Activated CD4-positive, alpha-beta T cell treated with anti-CD3 and anti-CD28 coated beads, Interleukin-2, amount 10 ng/mL, durations not matched to agents 7 days and 5 days (primary cell): ENCODE results near the gene EXT2. TPM values are rescaled to one million over a fixed set of nuclear protein-coding genes. Genes with fewer than 3 reads are reported as not detected.

Source experiments
- CTCF ChIA-PET: fragments of 350-600 bp; sonication (Branson Sonifier 250); formaldehyde crosslinking; loops from one replicate; lab custom pipeline; 2021; ENCODE audit warnings: antibody characterized with exemption; lab: Charles Lee
- POLR2A ChIA-PET: fragments of 350-600 bp; sonication (Branson Sonifier 250); formaldehyde crosslinking; loops from one replicate; lab custom pipeline; 2021; ENCODE audit warnings: antibody characterized with exemption; lab: Charles Lee
- DNase-seq: peaks from one replicate; pipeline ENCODE4 v3.0.0-alpha.2; 2020
- H3K27ac Mint-ChIP-seq: one replicate; pipeline ENCODE4 v1.8.0; 2021; ENCODE audit warnings: mild to moderate bottlenecking, moderate library complexity, mixed read lengths
- H3K27me3 Mint-ChIP-seq: one replicate; pipeline ENCODE4 v1.8.0; 2021; ENCODE audit warnings: mixed read lengths
- H3K36me3 Mint-ChIP-seq: one replicate; pipeline ENCODE4 v1.8.0; 2021; ENCODE audit warnings: low read depth, mixed read lengths
- H3K4me1 Mint-ChIP-seq: one replicate; pipeline ENCODE4 v1.8.0; 2021; ENCODE audit warnings: mixed read lengths
- H3K4me3 Mint-ChIP-seq: one replicate; pipeline ENCODE4 v1.8.0; 2021; ENCODE audit warnings: mild to moderate bottlenecking, moderate library complexity, mixed read lengths
- H3K9me3 Mint-ChIP-seq: one replicate; pipeline ENCODE4 v1.8.0; 2021; ENCODE audit warnings: mixed read lengths
- total RNA-seq, 2 experiments: library from RNA; stranded (reverse); gene quantifications; one replicate each; pipeline ENCODE4 v1.2.3, GENCODE V29; 2021

The EXT2 gene
- total RNA-seq, 2 experiments from 2014 or later: 26.7 to 27.7 TPM

DNA sequence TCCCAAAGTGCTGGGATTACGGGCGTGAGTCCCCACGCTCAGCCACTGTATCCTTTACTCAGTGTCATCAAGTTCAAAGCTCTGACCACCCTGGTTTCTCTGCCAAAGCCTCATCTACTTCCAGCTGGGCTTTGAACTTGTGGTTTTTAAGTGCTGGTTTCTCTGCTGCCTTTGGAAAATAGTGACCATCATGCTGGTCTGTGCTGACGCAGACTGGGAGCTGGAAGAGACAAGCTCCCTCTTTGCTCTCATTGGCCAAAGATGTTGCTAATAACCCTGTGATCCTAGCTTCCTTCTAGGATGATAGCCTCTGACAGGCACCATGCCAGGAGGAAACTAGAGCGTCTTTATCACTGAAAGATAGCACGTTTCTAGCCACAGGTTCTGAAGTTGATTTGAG is 152.0 kb downstream of the EXT2 start:
- H3K27ac Mint-ChIP-seq: no peak overlapping the region
- ChIA-PET CTCF (interaction anchor here (1.0 to 1.9 kb wide), 3 partner anchors 10 to 14 kb away, joined by 3 to 7 read pairs (median 3); no protein-coding TSS in a partner anchor), POLR2A (no interaction called here)
- peaks cover 17% of the 10 kb centered on the region for H3K9me3 Mint-ChIP-seq
- peaks cover 20% of the 10 kb centered on the region for H3K36me3 Mint-ChIP-seq
- no peaks in the 10 kb centered on the region for H3K4me1 Mint-ChIP-seq
- H3K4me3 Mint-ChIP-seq: no peak overlapping the region
- no peaks in the 10 kb centered on the region for H3K27me3 Mint-ChIP-seq
- DNase-seq: no peak

DNA sequence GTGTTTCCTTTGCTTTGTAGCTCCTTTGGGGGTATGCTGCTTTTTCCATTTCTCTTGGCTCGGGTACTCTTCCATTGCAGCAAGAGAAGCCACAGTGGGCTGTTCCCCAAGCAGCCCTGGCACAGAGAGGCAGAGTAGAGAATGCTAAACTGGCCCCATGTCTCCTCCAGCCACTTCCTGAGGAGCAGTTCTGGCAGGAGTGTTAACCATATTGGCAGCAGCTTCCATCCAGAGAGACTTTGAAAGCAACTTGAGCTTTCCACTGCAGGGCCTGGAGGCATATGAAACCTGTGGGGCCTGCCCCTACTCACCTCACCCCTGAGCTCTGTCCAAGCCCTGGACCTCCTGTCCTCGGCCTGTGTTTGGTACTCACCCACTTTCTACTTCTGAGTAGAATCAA is 152.6 kb downstream of the EXT2 start:
- H3K9me3 Mint-ChIP-seq: peaks cover 23% of the 10 kb centered on the region
- peaks cover 21% of the 10 kb centered on the region for H3K36me3 Mint-ChIP-seq
- POLR2A ChIA-PET: no interaction called here
- CTCF ChIA-PET: interaction anchor here (1.0 kb wide), 1 partner anchor 14 kb away, joined by 3 read pairs; no protein-coding TSS in a partner anchor
- no peaks in the 10 kb centered on the region for H3K4me1 Mint-ChIP-seq
- no peak for DNase-seq
- no peak overlapping the region for H3K27ac Mint-ChIP-seq
- no peak overlapping the region for H3K4me3 Mint-ChIP-seq
- no peaks in the 10 kb centered on the region for H3K27me3 Mint-ChIP-seq

- Mint-ChIP-seq H3K4me3 (no peak overlapping the region), H3K36me3 (peaks cover 10% of the 10 kb centered on the region), H3K27me3 (no peaks in the 10 kb centered on the region), H3K27ac (no peak overlapping the region), H3K9me3 (peaks cover 29% of the 10 kb centered on the region), H3K4me1 (no peaks in the 10 kb centered on the region)
- POLR2A ChIA-PET: no interaction called here
- CTCF ChIA-PET: interaction anchor here (1.6 kb wide), 1 partner anchor 12 kb away, joined by 3 read pairs; no protein-coding TSS in a partner anchor
- no peak for DNase-seq
These were observed 154.9 kb downstream of the EXT2 start for GRCh38 chr11:44250421-44250820.

DNA sequence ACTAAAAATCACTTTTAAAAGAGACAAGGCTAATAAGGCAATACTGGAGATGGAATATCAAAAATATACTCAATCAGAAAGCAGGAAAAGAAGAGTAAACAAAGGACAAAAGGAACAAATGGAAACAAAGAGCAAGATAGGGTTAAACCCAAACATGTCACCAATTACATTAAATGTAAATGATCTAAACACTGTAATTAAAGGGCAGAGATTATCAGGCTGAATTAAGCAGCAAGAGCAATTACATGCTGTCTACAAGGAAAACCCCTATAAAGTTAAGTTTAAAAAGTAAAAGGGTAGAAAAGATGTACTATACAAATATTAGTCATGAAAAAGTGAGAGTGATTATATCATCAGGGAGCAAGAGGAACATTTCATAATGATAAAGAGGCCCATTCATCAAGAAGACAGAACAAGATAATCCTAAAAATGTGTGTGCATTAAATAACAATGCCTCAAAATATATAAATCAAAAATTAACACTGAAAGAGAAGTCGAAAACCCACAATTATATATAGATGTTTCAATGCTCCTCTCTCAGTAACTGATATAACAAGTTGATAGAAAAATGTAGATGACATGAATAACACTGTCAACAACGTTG is 157.6 kb downstream of the EXT2 start:
- H3K4me3 Mint-ChIP-seq: no peak overlapping the region
- H3K27ac Mint-ChIP-seq: no peak overlapping the region
- CTCF ChIA-PET: interaction anchor here (0.5 kb wide), 1 partner anchor 1238 kb away, joined by 3 read pairs; no protein-coding TSS in a partner anchor
- H3K27me3 Mint-ChIP-seq: no peaks in the 10 kb centered on the region
- peaks cover 19% of the 10 kb centered on the region for H3K4me1 Mint-ChIP-seq
- peaks cover 29% of the 10 kb centered on the region for H3K9me3 Mint-ChIP-seq
- DNase-seq: no peak
- POLR2A ChIA-PET: no interaction called here
- H3K36me3 Mint-ChIP-seq: peaks cover 10% of the 10 kb centered on the region

GRCh38 chr11:44255406-44256071 is 160.1 kb downstream of the EXT2 start:
- Mint-ChIP-seq H3K27me3 (no peaks in the 10 kb centered on the region), H3K36me3 (peaks cover 4% of the 10 kb centered on the region), H3K4me1 (peaks cover 37% of the 10 kb centered on the region), H3K27ac (no peak overlapping the region), H3K4me3 (no peak overlapping the region), H3K9me3 (peaks cover 25% of the 10 kb centered on the region)
- CTCF ChIA-PET: no interaction called here
- POLR2A ChIA-PET: no interaction called here
- DNase-seq: no peak

DNA sequence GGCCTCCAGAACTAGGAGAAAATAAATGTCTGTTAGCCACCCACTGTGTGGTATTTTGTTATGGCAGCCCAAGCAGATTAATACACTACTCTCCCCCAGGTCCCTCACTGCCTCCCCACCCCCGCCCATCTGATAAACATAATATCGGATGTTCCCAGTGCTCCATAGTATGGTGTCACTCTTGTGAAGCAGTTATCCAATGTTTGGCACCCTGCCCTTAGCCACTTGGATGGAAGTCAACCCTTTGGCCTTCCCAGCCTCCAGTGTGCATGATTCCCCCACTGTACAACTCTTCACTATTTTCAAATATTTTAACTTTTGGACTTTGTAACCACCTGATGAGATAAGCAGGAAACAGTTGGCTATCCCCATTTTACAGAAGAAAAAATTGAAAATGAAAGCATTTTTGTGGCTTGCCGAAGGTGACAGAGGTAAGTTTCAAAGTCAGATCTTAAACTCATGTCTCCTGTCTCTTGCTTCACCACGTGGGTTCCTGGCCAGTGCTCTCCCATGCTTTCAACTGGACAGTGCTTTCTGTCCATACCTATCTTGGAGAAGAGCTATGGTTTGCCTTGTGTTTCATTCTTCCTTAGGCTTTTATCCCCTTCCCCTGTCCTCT is 161.3 kb downstream of the EXT2 start:
- DNase-seq: no peak
- no peak overlapping the region for H3K4me3 Mint-ChIP-seq
- peaks cover 19% of the 10 kb centered on the region for H3K9me3 Mint-ChIP-seq
- H3K27ac Mint-ChIP-seq: peak overlapping the region; percentile 80
- H3K4me1 Mint-ChIP-seq: peaks cover 37% of the 10 kb centered on the region
- CTCF ChIA-PET: interaction anchor here (2.1 to 2.7 kb wide), 2 partner anchors 10 kb away, joined by 5 to 7 read pairs; no protein-coding TSS in a partner anchor
- peaks cover 4% of the 10 kb centered on the region for H3K36me3 Mint-ChIP-seq
- no peaks in the 10 kb centered on the region for H3K27me3 Mint-ChIP-seq
- POLR2A ChIA-PET: no interaction called here

- Mint-ChIP-seq H3K9me3 (peaks cover 11% of the 10 kb centered on the region), H3K36me3 (peaks cover 1% of the 10 kb centered on the region), H3K27me3 (no peaks in the 10 kb centered on the region), H3K27ac (peak overlapping the region; percentile 80), H3K4me1 (peaks cover 37% of the 10 kb centered on the region), H3K4me3 (no peak overlapping the region)
- DNase-seq: no peak
- ChIA-PET CTCF (interaction anchor here (2.1 to 2.7 kb wide), 2 partner anchors 9 to 11 kb away, joined by 5 to 7 read pairs; no protein-coding TSS in a partner anchor), POLR2A (no interaction called here)
These were observed 162.1 kb downstream of the EXT2 start for GRCh38 chr11:44257338-44258189.

GRCh38 chr11:44258190-44258489 is 162.7 kb downstream of the EXT2 start:
- DNase-seq: no peak
- CTCF ChIA-PET: interaction anchor here (0.7 to 2.7 kb wide), 3 partner anchors 8 to 17 kb away, joined by 3 to 7 read pairs (median 5); no protein-coding TSS in a partner anchor
- peaks cover 6% of the 10 kb centered on the region for H3K9me3 Mint-ChIP-seq
- H3K27ac Mint-ChIP-seq: no peak overlapping the region
- no peaks in the 10 kb centered on the region for H3K27me3 Mint-ChIP-seq
- POLR2A ChIA-PET: no interaction called here
- H3K4me1 Mint-ChIP-seq: peaks cover 37% of the 10 kb centered on the region
- H3K4me3 Mint-ChIP-seq: no peak overlapping the region
- H3K36me3 Mint-ChIP-seq: no peaks in the 10 kb centered on the region

DNA sequence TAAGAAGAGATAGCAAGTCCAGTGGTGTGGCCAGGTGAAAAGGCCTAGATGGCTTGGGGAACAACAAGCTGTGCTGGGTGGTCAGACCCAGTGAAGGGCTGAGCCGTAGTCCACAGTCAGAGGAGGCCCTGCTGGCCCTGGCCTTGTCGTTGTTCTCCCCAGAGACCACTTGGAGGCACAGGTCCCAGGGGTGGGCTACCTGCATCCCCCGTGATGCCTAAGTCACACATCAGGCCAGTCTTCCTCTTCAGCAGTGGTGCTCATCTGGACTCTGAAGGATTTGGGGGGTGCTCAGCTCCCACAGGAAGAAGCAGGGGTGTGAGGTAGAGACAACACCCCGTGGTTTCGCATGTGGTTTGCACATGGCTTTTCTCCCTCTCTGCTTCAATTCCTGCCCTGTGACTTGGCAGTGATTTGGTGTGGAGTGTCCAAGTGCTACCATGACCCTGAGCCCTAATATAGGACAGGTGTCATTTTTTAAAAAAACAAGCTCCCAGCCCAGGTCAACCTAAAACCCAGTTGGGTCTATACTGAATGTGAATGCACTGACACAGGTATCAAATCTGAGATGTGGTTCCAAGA is 163.5 kb downstream of the EXT2 start:
- ChIA-PET CTCF (interaction anchor here (0.7 to 2.7 kb wide), 4 partner anchors 7 to 18 kb away, joined by 3 to 7 read pairs (median 4); no protein-coding TSS in a partner anchor), POLR2A (no interaction called here)
- Mint-ChIP-seq H3K27me3 (no peaks in the 10 kb centered on the region), H3K9me3 (no peaks in the 10 kb centered on the region), H3K27ac (no peak overlapping the region), H3K4me3 (no peak overlapping the region), H3K36me3 (no peaks in the 10 kb centered on the region), H3K4me1 (peaks cover 37% of the 10 kb centered on the region)
- DNase-seq: no peak

- Mint-ChIP-seq H3K27ac (no peak overlapping the region), H3K27me3 (no peaks in the 10 kb centered on the region), H3K9me3 (no peaks in the 10 kb centered on the region), H3K4me3 (no peak overlapping the region), H3K4me1 (peaks cover 37% of the 10 kb centered on the region), H3K36me3 (no peaks in the 10 kb centered on the region)
- CTCF ChIA-PET: no interaction called here
- no peak for DNase-seq
- POLR2A ChIA-PET: no interaction called here
These were observed 164.6 kb downstream of the EXT2 start for GRCh38 chr11:44260081-44260480.

GRCh38 chr11:44261800-44262591 is 166.5 kb downstream of the EXT2 start:
- POLR2A ChIA-PET: no interaction called here
- peaks cover 28% of the 10 kb centered on the region for H3K4me1 Mint-ChIP-seq
- no peaks in the 10 kb centered on the region for H3K36me3 Mint-ChIP-seq
- H3K27ac Mint-ChIP-seq: no peak overlapping the region
- DNase-seq: no peak
- CTCF ChIA-PET: interaction anchor here (0.5 to 1.3 kb wide), 6 partner anchors 12 to 1711 kb away, joined by 3 to 4 read pairs (median 3); no protein-coding TSS in a partner anchor
- H3K27me3 Mint-ChIP-seq: no peaks in the 10 kb centered on the region
- H3K4me3 Mint-ChIP-seq: no peak overlapping the region
- no peaks in the 10 kb centered on the region for H3K9me3 Mint-ChIP-seq
